Endothelial cell (in vitro differentiated cells): Measurements from ENCODE around the gene DPP10. TPM values are rescaled to one million over a fixed set of nuclear protein-coding genes. Genes with fewer than 3 reads are reported as not detected.

Experiments used
- DNase-seq: peaks from one replicate; pipeline ENCODE4 v3.0.0; 2021; ENCODE audit warnings: low spot score
- H3K27ac Mint-ChIP-seq: one replicate; pipeline ENCODE4 v1.8.0; 2021; ENCODE audit warnings: mixed read lengths, inconsistent platforms; ENCODE audit not compliant: unreplicated experiment
- H3K27me3 Mint-ChIP-seq: one replicate; pipeline ENCODE4 v1.8.0; 2021; ENCODE audit warnings: mild to moderate bottlenecking, moderate library complexity, mixed read lengths, inconsistent platforms; ENCODE audit not compliant: unreplicated experiment
- H3K36me3 Mint-ChIP-seq: one replicate; pipeline ENCODE4 v1.8.0; 2021; ENCODE audit warnings: mild to moderate bottlenecking, low read depth, mixed read lengths, inconsistent platforms; ENCODE audit not compliant: unreplicated experiment
- H3K4me1 Mint-ChIP-seq: one replicate; pipeline ENCODE4 v1.8.0; 2021; ENCODE audit warnings: mild to moderate bottlenecking, mixed read lengths, inconsistent platforms; ENCODE audit not compliant: unreplicated experiment
- H3K4me3 Mint-ChIP-seq: one replicate; pipeline ENCODE4 v1.8.0; 2021; ENCODE audit warnings: mild to moderate bottlenecking, mixed read lengths, inconsistent platforms; ENCODE audit not compliant: unreplicated experiment
- H3K9me3 Mint-ChIP-seq: one replicate; pipeline ENCODE4 v1.8.0; 2021; ENCODE audit warnings: mixed read lengths, inconsistent platforms; ENCODE audit not compliant: unreplicated experiment
- total RNA-seq: library from RNA; stranded (reverse); fragmentation: NEBNext Ultra II Directional; extraction: Animal tissue kit (Norgen Biotek cat#: 25700); gene quantifications from one replicate; pipeline ENCODE4 v1.2.1, GENCODE V29; 2021; ENCODE audit not compliant: unreplicated experiment
- TF ChIP-seq, protein P1 (sequence below): fragments of 200-600 bp; sonication (generic); IDR thresholded peaks from one replicate; pipeline ENCODE4 v1.5.0; 2021; ENCODE audit warnings: antibody characterized with exemption; ENCODE audit not compliant: unreplicated experiment

Gene DPP10
- total RNA-seq, 1 donor from 2014 or later = 3.3 TPM

DNA sequence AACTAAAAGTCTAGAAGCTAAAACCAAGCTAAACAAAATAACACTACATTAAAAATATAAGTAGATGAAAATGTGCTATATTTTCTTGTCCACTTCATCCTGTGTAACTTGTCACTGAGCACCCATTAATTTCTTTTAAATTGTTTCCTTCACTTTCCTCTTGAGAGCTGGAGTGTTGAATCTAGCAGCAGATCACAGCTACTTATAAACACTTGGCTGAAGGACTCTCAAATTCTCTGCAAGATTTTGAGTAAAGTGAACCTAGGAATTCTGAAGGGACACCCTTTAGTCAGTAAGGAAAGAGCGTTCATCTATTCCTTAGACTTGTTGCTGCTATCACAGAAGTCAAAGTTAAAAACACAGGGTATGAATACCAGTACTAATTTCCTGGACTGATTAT lies 1163.9 kb downstream of the DPP10 start:
- Mint-ChIP-seq H3K9me3 (no peaks in the 10 kb centered on the region), H3K27me3 (no peaks in the 10 kb centered on the region), H3K4me3 (no peak overlapping the region), H3K4me1 (peaks cover 7% of the 10 kb centered on the region), H3K36me3 (no peaks in the 10 kb centered on the region), H3K27ac (no peak overlapping the region)
- TF ChIP-seq, protein P1, sequence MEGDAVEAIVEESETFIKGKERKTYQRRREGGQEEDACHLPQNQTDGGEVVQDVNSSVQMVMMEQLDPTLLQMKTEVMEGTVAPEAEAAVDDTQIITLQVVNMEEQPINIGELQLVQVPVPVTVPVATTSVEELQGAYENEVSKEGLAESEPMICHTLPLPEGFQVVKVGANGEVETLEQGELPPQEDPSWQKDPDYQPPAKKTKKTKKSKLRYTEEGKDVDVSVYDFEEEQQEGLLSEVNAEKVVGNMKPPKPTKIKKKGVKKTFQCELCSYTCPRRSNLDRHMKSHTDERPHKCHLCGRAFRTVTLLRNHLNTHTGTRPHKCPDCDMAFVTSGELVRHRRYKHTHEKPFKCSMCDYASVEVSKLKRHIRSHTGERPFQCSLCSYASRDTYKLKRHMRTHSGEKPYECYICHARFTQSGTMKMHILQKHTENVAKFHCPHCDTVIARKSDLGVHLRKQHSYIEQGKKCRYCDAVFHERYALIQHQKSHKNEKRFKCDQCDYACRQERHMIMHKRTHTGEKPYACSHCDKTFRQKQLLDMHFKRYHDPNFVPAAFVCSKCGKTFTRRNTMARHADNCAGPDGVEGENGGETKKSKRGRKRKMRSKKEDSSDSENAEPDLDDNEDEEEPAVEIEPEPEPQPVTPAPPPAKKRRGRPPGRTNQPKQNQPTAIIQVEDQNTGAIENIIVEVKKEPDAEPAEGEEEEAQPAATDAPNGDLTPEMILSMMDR = no peak
- no peak for DNase-seq

DNA sequence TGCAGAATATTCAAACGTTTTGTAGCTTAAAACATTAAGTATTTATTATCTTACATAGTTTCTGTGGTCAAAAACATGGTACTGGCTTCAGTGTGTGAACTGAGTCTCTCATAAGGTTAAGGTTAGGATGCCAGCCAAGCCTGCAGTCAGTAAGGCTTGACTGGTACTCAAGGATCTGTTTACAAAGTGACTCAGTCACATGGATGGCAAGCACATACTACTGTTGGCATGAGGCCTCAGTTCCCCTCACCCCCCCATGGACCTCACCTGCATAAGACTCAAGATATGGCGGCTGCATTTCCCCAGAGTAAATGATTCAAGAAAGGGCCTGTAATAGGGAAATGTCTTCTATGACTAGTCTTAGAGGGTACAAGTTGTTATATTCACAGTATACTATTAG lies 1167.5 kb downstream of the DPP10 start:
- TF ChIP-seq, protein P1 = no peak
- H3K4me3 Mint-ChIP-seq = no peak overlapping the region
- DNase-seq = no peak
- peaks cover 7% of the 10 kb centered on the region for H3K4me1 Mint-ChIP-seq
- H3K27ac Mint-ChIP-seq = no peak overlapping the region
- H3K36me3 Mint-ChIP-seq = no peaks in the 10 kb centered on the region
- no peaks in the 10 kb centered on the region for H3K9me3 Mint-ChIP-seq
- no peaks in the 10 kb centered on the region for H3K27me3 Mint-ChIP-seq

DNA sequence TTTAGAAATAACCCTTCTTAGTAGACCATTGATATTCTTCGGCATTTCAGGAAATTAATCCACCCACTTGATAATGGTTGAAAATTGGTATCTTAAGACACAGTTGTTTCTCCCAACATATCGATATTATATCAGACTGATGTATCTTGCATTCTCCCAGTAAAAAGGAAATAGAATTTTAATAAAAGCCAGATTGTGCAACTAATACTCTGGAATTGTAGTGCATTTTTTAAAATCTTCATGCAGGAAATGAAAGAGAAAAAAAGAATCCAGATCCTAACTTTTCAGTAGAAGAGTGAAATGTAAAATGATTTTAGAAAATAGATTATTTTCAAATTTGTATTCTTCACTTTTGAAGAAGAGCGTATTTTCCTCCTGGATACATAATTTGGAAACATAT lies 1168.4 kb downstream of the DPP10 start:
- Mint-ChIP-seq H3K27ac (no peak overlapping the region), H3K36me3 (no peaks in the 10 kb centered on the region), H3K4me3 (no peak overlapping the region), H3K9me3 (no peaks in the 10 kb centered on the region), H3K27me3 (no peaks in the 10 kb centered on the region), H3K4me1 (peaks cover 7% of the 10 kb centered on the region)
- no peak for DNase-seq
- TF ChIP-seq, protein P1 = no peak

DNA sequence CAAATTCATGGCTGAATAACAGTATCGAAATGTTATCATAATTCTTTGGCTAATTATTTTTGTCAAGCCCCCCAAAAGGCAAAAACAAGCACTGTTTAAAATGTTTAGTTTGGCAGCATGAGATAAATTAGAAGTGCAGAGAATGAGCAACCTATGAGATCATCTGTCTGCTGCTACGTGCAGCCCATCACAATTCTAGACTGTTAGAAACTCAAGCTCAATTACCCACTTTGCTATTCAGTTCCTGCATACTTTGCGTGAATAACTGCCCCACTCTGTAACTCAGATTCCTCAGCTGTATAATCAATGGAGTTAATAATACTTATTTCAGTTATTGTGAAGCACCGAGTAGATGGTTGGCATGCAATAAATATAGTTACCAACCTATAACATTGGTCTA lies 1181.9 kb downstream of the DPP10 start:
- TF ChIP-seq, protein P1 = no peak
- H3K4me1 Mint-ChIP-seq = no peaks in the 10 kb centered on the region
- H3K36me3 Mint-ChIP-seq = no peaks in the 10 kb centered on the region
- no peak for DNase-seq
- H3K4me3 Mint-ChIP-seq = no peak overlapping the region
- H3K27ac Mint-ChIP-seq = no peak overlapping the region
- peaks cover 4% of the 10 kb centered on the region for H3K27me3 Mint-ChIP-seq
- H3K9me3 Mint-ChIP-seq = no peaks in the 10 kb centered on the region

DNA sequence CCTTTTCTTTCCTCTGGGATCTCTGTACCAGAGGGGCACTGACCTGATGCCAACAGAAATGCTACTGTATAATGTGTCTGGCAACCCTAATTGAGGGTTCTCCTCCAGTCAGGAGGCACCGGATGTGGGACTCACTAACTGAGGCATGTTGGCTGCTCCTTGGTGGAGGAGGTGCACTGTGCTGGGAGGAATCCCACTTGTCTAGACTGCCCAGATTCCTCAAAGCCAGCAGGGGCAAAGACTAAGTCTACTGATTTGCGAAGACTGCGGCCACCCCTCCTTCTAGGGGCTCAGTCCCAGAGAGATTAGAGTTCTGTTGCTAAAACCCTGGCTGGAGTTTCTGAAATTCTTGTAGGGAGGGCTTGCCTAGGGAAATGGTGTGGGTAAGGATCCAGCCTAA lies 1192.1 kb downstream of the DPP10 start:
- Mint-ChIP-seq H3K27me3 (no peaks in the 10 kb centered on the region), H3K4me1 (no peaks in the 10 kb centered on the region), H3K9me3 (no peaks in the 10 kb centered on the region), H3K27ac (no peak overlapping the region), H3K36me3 (no peaks in the 10 kb centered on the region), H3K4me3 (no peak overlapping the region)
- TF ChIP-seq, protein P1 = no peak
- no peak for DNase-seq
